NOMO-1 treated with dmso at 0.1 percent for 144 hours (cell line): ENCODE measurements around the gene ATOH7.

Experiments used
- DNase-seq: peaks from one replicate; lab custom pipeline; 2025; ENCODE audit not compliant: unreplicated experiment; lab: John Stamatoyannopoulos, UW

Gene ATOH7

GRCh38 chr10:68184546-68184945 lies 47.4 kb downstream of the ATOH7 start:
- no peak for DNase-seq
